Pancreas (tissue), 10 donors: ENCODE data around the gene KLC1. TPM values are rescaled to one million over a fixed set of nuclear protein-coding genes. Genes with fewer than 3 reads are reported as not detected.
A peak's percentile ranks its signal among the peaks of the same experiment; 100 is the strongest.

Experiments
- ATAC-seq, 4 donors: fragments of 200-7000 bp; cut with Tn5 transposase; one replicate each; pipeline versions ENCODE4 v1.8.0 to v1.9.1; 2020; ENCODE audit warnings: mild to moderate bottlenecking in 4 of 4, moderate library complexity in 4 of 4
- DNase-seq, 6 donors: peaks; one replicate each; pipeline ENCODE4 v3.0.0-alpha.2; 2020
- FAIRE-seq: peaks from 2 replicates; lab custom pipeline; 2012; peaks lifted over from hg19 to GRCh38; lab: Jason Lieb, UNC
- H3K27ac ChIP-seq, 4 donors: fragments of 200-600 bp; sonication (generic); 1 replicate in 3 of 4; 2 replicates in 1 of 4; pipeline versions ENCODE4 v1.5.0 to v1.8.0; 2020
- H3K27me3 ChIP-seq, 4 donors: fragments of 200-600 bp; one replicate each; pipeline ENCODE4 v1.8.0; 2021
- H3K36me3 ChIP-seq, 3 donors: fragments of 200-600 bp; sonication (generic) in 1 of 3; one replicate each; pipeline versions ENCODE4 v1.5.0 to v1.8.0; 2020 to 2021
- H3K4me1 ChIP-seq, 3 donors: fragments of 200-600 bp; one replicate each; pipeline ENCODE4 v1.8.0; 2021
- H3K4me3 ChIP-seq, 4 donors: fragments of 200-600 bp; sonication (generic) in 2 of 4; one replicate each; pipeline versions ENCODE4 v1.5.0 to v1.8.0; 2020 to 2021
- H3K9me3 ChIP-seq, 4 donors: fragments of 200-600 bp; one replicate each; pipeline ENCODE4 v1.8.0; 2021
- CTCF ChIP-seq, 4 donors: fragments of 200-600 bp; sonication (generic) in 3 of 4; IDR thresholded peaks; one replicate each; pipeline versions ENCODE4 v1.5.0 to v1.8.0; 2021; ENCODE audit warnings: antibody characterized with exemption in 4 of 4
- WGBS, 2 donors: extraction: QIAGEN DNeasy Blood & Tissue Kit; methylation state at CpG; one replicate each; pipeline ENCODE4 v1.1.7; 2013; 5-methylcytosine and 5-hydroxymethylcytosine counted together
- intact Hi-C, 3 donors: fragments of 100-400 bp; cut with DNase I; formaldehyde crosslinking; loops; one replicate each; pipeline versions ENCODE4 v1.11.1 to v1.14.2; 2022
- polyA plus RNA-seq, 2 donors: library from polyadenylated mRNA; stranded (reverse); fragments of 200-250 nt; gene quantifications; one replicate each; pipeline ENCODE4 v1.2.3, GENCODE V29; 2013
- total RNA-seq, 6 donors: library from RNA; stranded (reverse); fragmentation: NEBNext Ultra II Directional in 4 of 6; extraction: Animal tissue kit (Norgen Biotek cat#: 25700) in 4 of 6; gene quantifications; one replicate each; pipeline versions ENCODE4 v1.2.1 to v1.2.4, GENCODE V29; 2021 to 2023
- donor health status: healthy with polysubstance abuse.
- donor health status: DM: no; HTN: no; CAD: no; lungs with moderate emphysema.
- donor health status: DM: no; HTN: no; CAD: no.
- donor health status: control.
- donor health status: control.
- donor health status: Bipolar disorder and iron deficiency.
- donor health status: DM: yes; HTN: yes; CAD: no.
- donor health status: DM: no; HTN: no; CAD: no.
- donor health status: DM: no; HTN: no; CAD: no.
- donor health status: DM: yes; HTN: yes; CAD: no.

KLC1 gene
- total and polyA plus RNA-seq, 8 donors = 36.1 to 91.0 (median 51.6) TPM

- Histone ChIP-seq H3K4me1 (peaks cover 4 to 8% (median 6%) of the 10 kb centered on the region in 3 donors), H3K27ac (no peak overlapping the region), H3K4me3 (peak overlapping the region in 2 of 4 donors; percentile 90 to 92), H3K9me3 (no peaks in the 10 kb centered on the region), H3K27me3 (no peaks in the 10 kb centered on the region), H3K36me3 (no peaks in the 10 kb centered on the region)
- no peak for DNase-seq
- TF ChIP-seq CTCF (IDR thresholded peaks at IDR 0.05) = no peak
- 74 to 76% methylated on average over 17 of the region's 17 CpGs for WGBS, 2 donors
- no peak for FAIRE-seq
- intact Hi-C loops = no loop called here
- ATAC-seq = no peak
Measured at GRCh38 chr14:103716899-103717411, 87.9 kb downstream of the KLC1 start.

GRCh38 chr14:103718572-103718971 lies 89.6 kb downstream of the KLC1 start:
- H3K27me3 ChIP-seq = no peaks in the 10 kb centered on the region
- TF ChIP-seq CTCF (IDR thresholded peaks at IDR 0.05) = no peak
- no peak for ATAC-seq
- H3K4me3 ChIP-seq = no peak overlapping the region
- H3K36me3 ChIP-seq = no peaks in the 10 kb centered on the region
- intact Hi-C loops = no loop called here
- FAIRE-seq = no peak
- H3K27ac ChIP-seq = no peak overlapping the region
- peaks cover 5 to 6% (median 5%) of the 10 kb centered on the region in 3 donors for H3K4me1 ChIP-seq
- no peaks in the 10 kb centered on the region for H3K9me3 ChIP-seq
- WGBS, 2 donors = 71 to 73% methylated on average over 16 of the region's 16 CpGs
- DNase-seq = no peak

- no peaks in the 10 kb centered on the region for H3K9me3 ChIP-seq
- no peak for TF ChIP-seq CTCF (IDR thresholded peaks at IDR 0.05)
- H3K27me3 ChIP-seq = no peaks in the 10 kb centered on the region
- FAIRE-seq (no peak), DNase-seq (no peak), ATAC-seq (no peak)
- WGBS, 2 donors = 78 to 81% methylated on average over 8 of the region's 8 CpGs
- no peaks in the 10 kb centered on the region for H3K36me3 ChIP-seq
- no peak overlapping the region for H3K27ac ChIP-seq
- H3K4me1 ChIP-seq = peaks cover 11 to 13% (median 12%) of the 10 kb centered on the region in 3 donors
- no peak overlapping the region for H3K4me3 ChIP-seq
- intact Hi-C loops = no loop called here
Measured at GRCh38 chr14:103719751-103720150, 90.7 kb downstream of the KLC1 start.

- no peaks in the 10 kb centered on the region for H3K36me3 ChIP-seq
- ATAC-seq (no peak), FAIRE-seq (no peak), DNase-seq (no peak)
- intact Hi-C loops = no loop called here
- no peaks in the 10 kb centered on the region for H3K9me3 ChIP-seq
- peaks cover 17 to 28% (median 27%) of the 10 kb centered on the region in 3 donors for H3K4me1 ChIP-seq
- H3K4me3 ChIP-seq = no peak overlapping the region
- 84 to 88% methylated on average over 26 of the region's 26 CpGs for WGBS, 2 donors
- H3K27ac ChIP-seq = no peak overlapping the region
- no peak for TF ChIP-seq CTCF (IDR thresholded peaks at IDR 0.05)
- no peaks in the 10 kb centered on the region for H3K27me3 ChIP-seq
Measured at GRCh38 chr14:103721334-103722120, 92.5 kb downstream of the KLC1 start.

GRCh38 chr14:103723748-103724081 lies 94.7 kb downstream of the KLC1 start:
- TF ChIP-seq CTCF (IDR thresholded peaks at IDR 0.05) = no peak
- Histone ChIP-seq H3K27me3 (no peaks in the 10 kb centered on the region), H3K36me3 (no peaks in the 10 kb centered on the region), H3K4me3 (no peak overlapping the region), H3K9me3 (no peaks in the 10 kb centered on the region), H3K4me1 (peaks cover 17 to 29% (median 28%) of the 10 kb centered on the region in 3 donors), H3K27ac (peak overlapping the region in 2 of 4 donors; percentile 37 to 47)
- intact Hi-C loops = no loop called here
- no peak for FAIRE-seq
- ATAC-seq = peak in 2 of 4 donors; percentile 1 to 15
- no peak for DNase-seq
- 89 to 92% methylated on average over 7 of the region's 7 CpGs for WGBS, 2 donors
